ENCODE measurements around the gene PLA2G5.

DNA sequence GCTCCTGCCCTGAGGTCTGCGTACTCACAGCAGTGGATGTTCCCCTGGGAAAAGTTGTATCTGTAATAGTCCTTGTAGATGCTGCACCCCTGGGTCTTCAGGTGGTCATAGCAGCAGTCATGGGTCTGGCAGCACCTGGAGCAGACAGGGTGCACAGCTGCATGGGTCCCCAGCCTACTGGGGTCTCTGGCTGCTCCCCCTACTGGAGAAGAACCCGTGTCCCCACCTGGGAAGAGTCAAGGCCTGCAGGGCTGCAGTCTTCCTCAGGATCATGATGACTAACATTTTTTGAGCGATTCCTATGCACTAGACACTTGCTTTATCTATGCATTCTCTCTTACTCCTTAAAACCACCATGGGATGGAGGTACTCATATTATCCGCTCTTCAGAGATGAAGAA, 45.5 kb downstream of the PLA2G5 start:
- TF ChIP-seq, protein P1, sequence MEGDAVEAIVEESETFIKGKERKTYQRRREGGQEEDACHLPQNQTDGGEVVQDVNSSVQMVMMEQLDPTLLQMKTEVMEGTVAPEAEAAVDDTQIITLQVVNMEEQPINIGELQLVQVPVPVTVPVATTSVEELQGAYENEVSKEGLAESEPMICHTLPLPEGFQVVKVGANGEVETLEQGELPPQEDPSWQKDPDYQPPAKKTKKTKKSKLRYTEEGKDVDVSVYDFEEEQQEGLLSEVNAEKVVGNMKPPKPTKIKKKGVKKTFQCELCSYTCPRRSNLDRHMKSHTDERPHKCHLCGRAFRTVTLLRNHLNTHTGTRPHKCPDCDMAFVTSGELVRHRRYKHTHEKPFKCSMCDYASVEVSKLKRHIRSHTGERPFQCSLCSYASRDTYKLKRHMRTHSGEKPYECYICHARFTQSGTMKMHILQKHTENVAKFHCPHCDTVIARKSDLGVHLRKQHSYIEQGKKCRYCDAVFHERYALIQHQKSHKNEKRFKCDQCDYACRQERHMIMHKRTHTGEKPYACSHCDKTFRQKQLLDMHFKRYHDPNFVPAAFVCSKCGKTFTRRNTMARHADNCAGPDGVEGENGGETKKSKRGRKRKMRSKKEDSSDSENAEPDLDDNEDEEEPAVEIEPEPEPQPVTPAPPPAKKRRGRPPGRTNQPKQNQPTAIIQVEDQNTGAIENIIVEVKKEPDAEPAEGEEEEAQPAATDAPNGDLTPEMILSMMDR (IDR thresholded peaks at IDR 0.05; ENCODE audit: low read depth, low read length): no peak
- no peak for TF ChIP-seq EZH2phosphoT487 (IDR thresholded peaks at IDR 0.05; ENCODE audit: low read depth)
